HEK293 (cell line): ENCODE results near the gene ALDH18A1.

Experiments
- CTCF ChIA-PET: fragments of 350-600 bp; formaldehyde crosslinking; extraction: SDS; loops from one replicate; lab custom pipeline; 2021; ENCODE audit warnings: antibody characterized with exemption; lab: Yijun Ruan, JAX
- POLR2A ChIA-PET: fragments of 300-600 bp; formaldehyde crosslinking; extraction: SDS; loops from one replicate; lab custom pipeline; 2020; ENCODE audit warnings: antibody characterized with exemption, inconsistent platforms; lab: Yijun Ruan, JAX
- H3K27ac ChIP-seq: fragments of 200-500 bp; sonication (Bioruptor generic); 2 replicates; pipeline ENCODE4 v1.5.1; 2014; ENCODE audit warnings: low read depth, low read length, control low read depth, inconsistent platforms; ENCODE audit errors: extremely low read depth
- H3K36me3 ChIP-seq, 2 experiments: fragments of 200-500 bp in 1 of 2; sonication (Bioruptor generic) in 1 of 2; 1 replicate in 1 of 2; 2 replicates in 1 of 2; pipeline ENCODE4 v1.5.1; 2014 to 2017; ENCODE audit warnings: inconsistent platforms in 2 of 2, low read length in 2 of 2; ENCODE audit not compliant: control insufficient read depth in 2 of 2, insufficient read depth in 1 of 2
- H3K4me1 ChIP-seq: fragments of 200-500 bp; sonication (Bioruptor generic); 2 replicates; pipeline ENCODE4 v1.5.1; 2014; ENCODE audit warnings: mild to moderate bottlenecking, low read length, inconsistent platforms; ENCODE audit not compliant: control insufficient read depth, insufficient read depth
- H3K4me3 ChIP-seq: 2 replicates; pipeline ENCODE4 v1.5.1; 2011; ENCODE audit warnings: low read depth, mild to moderate bottlenecking, control low read depth, low read length, moderate library complexity
- H3K9me3 ChIP-seq: fragments of 200-500 bp; sonication (Bioruptor generic); 2 replicates; pipeline ENCODE4 v1.5.1; 2014; ENCODE audit warnings: low read depth, low read length, inconsistent platforms; ENCODE audit not compliant: control insufficient read depth, insufficient read depth
- BCL11A ChIP-seq: fragments of 450-650 bp; formaldehyde crosslinking; IDR thresholded peaks from 2 replicates; pipeline ENCODE4 v1.5.1; 2016; ENCODE audit warnings: low read depth, missing biosample characterization, missing genetic modification characterization
- KLF16 ChIP-seq: fragments of 450-650 bp; formaldehyde crosslinking; IDR thresholded peaks from 2 replicates; pipeline ENCODE4 v1.5.1; 2017; ENCODE audit warnings: missing biosample characterization, missing genetic modification characterization
- KLF17 ChIP-seq: fragments of 450-650 bp; formaldehyde crosslinking; IDR thresholded peaks from 2 replicates; pipeline ENCODE4 v1.5.1; 2016; ENCODE audit warnings: missing biosample characterization, missing genetic modification characterization
- RBAK ChIP-seq: fragments of 450-650 bp; formaldehyde crosslinking; IDR thresholded peaks from 2 replicates; pipeline ENCODE4 v1.5.1; 2016; ENCODE audit warnings: missing biosample characterization, missing genetic modification characterization
- ZBTB1 ChIP-seq: fragments of 450-650 bp; formaldehyde crosslinking; IDR thresholded peaks from 2 replicates; pipeline ENCODE4 v1.5.1; 2016; ENCODE audit warnings: missing biosample characterization, missing genetic modification characterization
- ZNF184 ChIP-seq: fragments of 450-650 bp; IDR thresholded peaks from 2 replicates; pipeline ENCODE4 v1.5.1; 2018; ENCODE audit warnings: missing biosample characterization, mild to moderate bottlenecking, missing genetic modification characterization
- ZNF23 ChIP-seq: fragments of 450-650 bp; formaldehyde crosslinking; IDR thresholded peaks from 2 replicates; pipeline ENCODE4 v1.5.1; 2016; ENCODE audit warnings: missing biosample characterization, missing genetic modification characterization, borderline replicate concordance
- ZNF24 ChIP-seq: fragments of 450-650 bp; formaldehyde crosslinking; IDR thresholded peaks from 2 replicates; pipeline ENCODE4 v1.5.1; 2016; ENCODE audit warnings: missing biosample characterization, missing genetic modification characterization
- ZNF280C ChIP-seq: fragments of 450-650 bp; formaldehyde crosslinking; IDR thresholded peaks from 2 replicates; pipeline ENCODE4 v1.5.1; 2016; ENCODE audit warnings: missing biosample characterization, missing genetic modification characterization
- ZNF324 ChIP-seq: fragments of 450-650 bp; formaldehyde crosslinking; IDR thresholded peaks from 2 replicates; pipeline ENCODE4 v1.5.1; 2016; ENCODE audit warnings: missing biosample characterization, missing genetic modification characterization
- ZNF362 ChIP-seq: fragments of 450-650 bp; formaldehyde crosslinking; IDR thresholded peaks from 2 replicates; pipeline ENCODE4 v1.5.1; 2016; ENCODE audit warnings: missing biosample characterization, missing genetic modification characterization
- ZNF416 ChIP-seq: fragments of 450-650 bp; formaldehyde crosslinking; IDR thresholded peaks from 2 replicates; pipeline ENCODE4 v1.5.1; 2016; ENCODE audit warnings: missing biosample characterization, missing genetic modification characterization
- ZNF501 ChIP-seq: fragments of 450-650 bp; formaldehyde crosslinking; IDR thresholded peaks from 2 replicates; pipeline ENCODE4 v1.5.1; 2016; ENCODE audit warnings: missing biosample characterization, missing genetic modification characterization
- ZNF610 ChIP-seq: fragments of 450-650 bp; formaldehyde crosslinking; IDR thresholded peaks from 2 replicates; pipeline ENCODE4 v1.5.1; 2016; ENCODE audit warnings: missing biosample characterization, missing genetic modification characterization, borderline replicate concordance
- ZNF664 ChIP-seq: fragments of 450-650 bp; formaldehyde crosslinking; IDR thresholded peaks from 2 replicates; pipeline ENCODE4 v1.5.1; 2016; ENCODE audit warnings: missing biosample characterization, missing genetic modification characterization
- ZSCAN4 ChIP-seq: fragments of 450-650 bp; formaldehyde crosslinking; IDR thresholded peaks from 2 replicates; pipeline ENCODE4 v1.5.1; 2017; ENCODE audit warnings: missing biosample characterization, missing genetic modification characterization

Gene ALDH18A1

GRCh38 chr10:95562341-95562965, 94.1 kb downstream of the ALDH18A1 start:
- TF ChIP-seq ZNF664 = no peak
- no peak for TF ChIP-seq ZNF324 (tag by site-specific recombination)
- no peak for TF ChIP-seq ZNF416 (tag by site-specific recombination)
- TF ChIP-seq ZNF610 (tag by site-specific recombination) = no peak
- no peak for TF ChIP-seq ZNF362
- TF ChIP-seq ZNF184 (tag by site-specific recombination) = no peak
- no peak for TF ChIP-seq ZNF280C
- no peak for TF ChIP-seq ZSCAN4
- TF ChIP-seq ZBTB1 = no peak
- Histone ChIP-seq H3K9me3 (no peaks in the 10 kb centered on the region), H3K4me3 (no peak overlapping the region), H3K27ac (no peak overlapping the region), H3K36me3 (no peaks in the 10 kb centered on the region), H3K4me1 (peaks cover 4% of the 10 kb centered on the region; the same call in 1 of the 2 replicates)
- ChIA-PET POLR2A (no interaction called here), CTCF (interaction anchor here (1.1 to 1.5 kb wide), 2 partner anchors 92 to 132 kb away, joined by 3 to 4 read pairs; no protein-coding TSS in a partner anchor)

GRCh38 chr10:95561864-95562177, 94.7 kb downstream of the ALDH18A1 start:
- POLR2A ChIA-PET = interaction anchor here (0.5 kb wide), 1 partner anchor 49 kb away, joined by 3 read pairs; no protein-coding TSS in a partner anchor
- no peak overlapping the region for H3K27ac ChIP-seq
- H3K4me1 ChIP-seq = peaks cover 4% of the 10 kb centered on the region; the same call in 1 of the 2 replicates
- no peaks in the 10 kb centered on the region for H3K36me3 ChIP-seq
- H3K9me3 ChIP-seq = no peaks in the 10 kb centered on the region
- no peak overlapping the region for H3K4me3 ChIP-seq
- TF ChIP-seq ZNF24 (tag by site-specific recombination) = 0 out of 2 replicates have a peak, but pooled peaks have one; percentile 3
- TF ChIP-seq KLF16 (tag by site-specific recombination) = 0 out of 2 replicates have a peak, but pooled peaks have one; percentile 1
- TF ChIP-seq KLF17 (tag by site-specific recombination) = 0 out of 2 replicates have a peak, but pooled peaks have one; percentile 10
- TF ChIP-seq RBAK = no peak
- TF ChIP-seq ZNF23 (tag by site-specific recombination) = no peak
- TF ChIP-seq BCL11A (tag by site-specific recombination) = 0 out of 2 replicates have a peak, but pooled peaks have one; percentile 1
- TF ChIP-seq ZNF501 (tag by site-specific recombination) = 0 out of 2 replicates have a peak, but pooled peaks have one; percentile 2
- CTCF ChIA-PET = interaction anchor here (1.5 kb wide), 1 partner anchor 131 kb away, joined by 4 read pairs; no protein-coding TSS in a partner anchor
